HepG2 (cell line): ENCODE measurements around the gene OTUD4. TPM values are rescaled to one million over a fixed set of nuclear protein-coding genes. Genes with fewer than 3 reads are reported as not detected.

Experiments used
- ATAC-seq: fragments of 200-7000 bp; cut with Tn5 transposase; 3 replicates; pipeline ENCODE4 v1.9.1; 2020; ENCODE audit warnings: mild to moderate bottlenecking, moderate library complexity
- BruUV-seq: library from RNA; stranded (reverse); fragments of 400-500 nt; replicated peaks from 2 replicates; lab custom pipeline; 2021; lab: Mats Ljungman, UMichigan
- CTCF ChIA-PET: fragments of 300-600 bp; formaldehyde crosslinking; extraction: SDS; loops from one replicate; lab custom pipeline; 2021; ENCODE audit warnings: low total read pairs, inconsistent platforms, low intra/inter-chr PET ratio; lab: Yijun Ruan, JAX
- POLR2A ChIA-PET: fragments of 350-600 bp; sonication (Branson Sonifier 250); formaldehyde crosslinking; loops from one replicate; lab custom pipeline; 2020; ENCODE audit warnings: antibody characterized with exemption, inconsistent platforms; lab: Yijun Ruan, JAX
- DNase-seq: peaks from one replicate; pipeline ENCODE4 v3.0.0-alpha.2; 2015; ENCODE audit warnings: low spot score
- FAIRE-seq: peaks from 3 replicates; lab custom pipeline; 2011; peaks lifted over from hg19 to GRCh38; lab: Jason Lieb, UNC
- H2AFZ ChIP-seq: one replicate; pipeline ENCODE4 v1.6.1; 2011; ENCODE audit warnings: low read length, inconsistent platforms
- H3K27ac ChIP-seq: fragments of 300-600 bp; 3 replicates; pipeline ENCODE4 v1.8.0; 2011; ENCODE audit warnings: mixed run types, mild to moderate bottlenecking, mixed read lengths, low read length, inconsistent platforms; ENCODE audit not compliant: insufficient read depth; ENCODE audit errors: extremely low read length
- H3K27me3 ChIP-seq, 2 experiments: fragments of 200-600 bp in 1 of 2; 2 replicates in 1 of 2; 3 replicates in 1 of 2; pipeline versions ENCODE4 v1.6.0 to v1.8.0; 2011; ENCODE audit warnings: low read length in 2 of 2, mild to moderate bottlenecking in 2 of 2, moderate library complexity in 2 of 2, inconsistent platforms in 1 of 2; ENCODE audit not compliant: insufficient read depth in 2 of 2, control insufficient read depth in 1 of 2
- H3K36me3 ChIP-seq, 2 experiments: fragments of 200-600 bp in 1 of 2; replicated peaks in 1 of 2; 2 replicates in 1 of 2; 3 replicates in 1 of 2; pipeline versions ENCODE4 v1.5.1 to v1.8.0; 2011; ENCODE audit warnings: low read length in 2 of 2, inconsistent platforms in 1 of 2; ENCODE audit not compliant: insufficient read depth in 2 of 2, control insufficient read depth in 1 of 2
- H3K4me1 ChIP-seq: 2 replicates; pipeline ENCODE4 v1.5.1; 2012; ENCODE audit warnings: low read length, inconsistent platforms; ENCODE audit not compliant: insufficient read depth
- H3K4me2 ChIP-seq: 2 replicates; pipeline ENCODE4 v1.6.0; 2011; ENCODE audit warnings: low read depth, low read length, inconsistent platforms
- H3K4me3 ChIP-seq, 3 experiments: fragments of 200-600 bp in 1 of 3; sonication (generic), shearing (Covaris generic) in 1 of 3; replicated peaks in 1 of 3; 2 replicates each; pipeline ENCODE4 v1.5.1; 2011 to 2016; ENCODE audit warnings: low read length in 3 of 3, inconsistent platforms in 2 of 3, low read depth in 2 of 3, mild to moderate bottlenecking in 2 of 3, control low read depth in 1 of 3, mixed read lengths in 1 of 3; ENCODE audit not compliant: insufficient read depth in 1 of 3
- H3K79me2 ChIP-seq: one replicate; pipeline ENCODE4 v1.6.1; 2011; ENCODE audit warnings: low read length, inconsistent platforms; ENCODE audit not compliant: insufficient read depth
- H3K9ac ChIP-seq: 2 replicates; pipeline ENCODE4 v1.6.0; 2011; ENCODE audit warnings: mild to moderate bottlenecking, low read depth, low read length, inconsistent platforms; ENCODE audit not compliant: insufficient read depth
- H3K9me3 ChIP-seq: 2 replicates; pipeline ENCODE4 v1.5.1; 2012; ENCODE audit warnings: mild to moderate bottlenecking, low read length
- H4K20me1 ChIP-seq: 2 replicates; pipeline ENCODE4 v1.6.0; 2011; ENCODE audit warnings: inconsistent platforms, mild to moderate bottlenecking, low read length, moderate library complexity; ENCODE audit not compliant: insufficient read depth
- SMARCE1 ChIP-seq: fragments of 450-650 bp; IDR thresholded peaks from 2 replicates; pipeline ENCODE4 v1.6.1; 2017; ENCODE audit warnings: borderline replicate concordance
- ZBTB33 ChIP-seq: sonication (generic); formaldehyde crosslinking; IDR thresholded peaks from 2 replicates; pipeline ENCODE4 v1.4.0; 2020; ENCODE audit warnings: missing genetic modification reagents
- ZKSCAN8 ChIP-seq: IDR thresholded peaks from 2 replicates; pipeline ENCODE4 v1.6.1; 2016; ENCODE audit warnings: borderline replicate concordance, missing genetic modification reagents, missing compliant biosample characterization
- ZNF446 ChIP-seq: sonication (generic); formaldehyde crosslinking; IDR thresholded peaks from 2 replicates; pipeline ENCODE4 v1.5.0; 2020; ENCODE audit warnings: mild to moderate bottlenecking, missing genetic modification reagents
- ZNF713 ChIP-seq: sonication (generic); formaldehyde crosslinking; IDR thresholded peaks from 2 replicates; pipeline ENCODE4 v1.4.0; 2020; ENCODE audit warnings: mild to moderate bottlenecking, missing genetic modification reagents
- ZNF800 ChIP-seq: sonication (generic); formaldehyde crosslinking; IDR thresholded peaks from 2 replicates; pipeline ENCODE4 v1.4.0; 2020; ENCODE audit warnings: missing genetic modification reagents
- ZNF83 ChIP-seq: sonication (generic); formaldehyde crosslinking; IDR thresholded peaks from 2 replicates; pipeline ENCODE4 v1.4.0; 2020; ENCODE audit warnings: missing genetic modification reagents, mild to moderate bottlenecking, borderline replicate concordance
- WGBS: methylation state at CpG from one replicate; pipeline ENCODE4 v1.1.6; 2017; ENCODE audit warnings: low lambda C conversion rate; 5-methylcytosine and 5-hydroxymethylcytosine counted together
- in situ Hi-C: cut with HindIII; loops from 2 replicates; pipeline ENCODE4 v1.10.0; 2017; ENCODE audit warnings: low pct_unique_long_range_greater_than_20kb; ENCODE audit not compliant: extremely low pct_ligation_motif_present
- intact Hi-C: fragments of 100-400 bp; cut with micrococcal nuclease; formaldehyde crosslinking; loops from one replicate; pipeline ENCODE4 v1.10.0; 2022; ENCODE audit not compliant: unreplicated experiment
- polyA plus RNA-seq, 8 experiments: library from polyadenylated mRNA; depleted of rRNA in 3 of 8; stranded (reverse) in 7 of 8; unstranded in 1 of 8; fragments of >200 nt; fragmentation: Illumina TruSeq in 4 of 8; extraction: Trizol in 4 of 8; gene quantifications; 2 replicates each; pipeline versions ENCODE4 v1.2.1 to v1.2.3, GENCODE V29; 2011 to 2016; ENCODE audit warnings: low read depth in 4 of 8, missing spikeins in 1 of 8, mixed read lengths in 1 of 8; ENCODE audit not compliant: insufficient read depth in 1 of 8
- total RNA-seq, 5 experiments: library from RNA; depleted of rRNA; stranded (reverse); fragments of >200 nt; fragmentation: Illumina TruSeq; extraction: Trizol; gene quantifications; 2 replicates each; pipeline ENCODE4 v1.2.3, GENCODE V29; 2016; ENCODE audit warnings: low read depth in 1 of 5

Gene OTUD4
- total and polyA plus RNA-seq, 2 of the 13 experiments (the other 11 are each of a cell fraction or from before 2014, with no cell fraction given), result 16.1 to 18.0 TPM

- ATAC-seq, result no peak
- intact Hi-C loops (no loop called here), in situ Hi-C loops (no loop called here)
- DNase-seq, result no peak
- Histone ChIP-seq H3K4me1 (no peaks in the 10 kb centered on the region), H3K27me3 (no peaks in the 10 kb centered on the region; a peak in 1 of 5 replicates), H3K4me3 (no peak overlapping the region), H4K20me1 (no peaks in the 10 kb centered on the region), H3K36me3 (no peaks in the 10 kb centered on the region), H3K27ac (no peak overlapping the region), H3K79me2 (no peaks in the 10 kb centered on the region), H3K9ac (no peak overlapping the region), H2AFZ (no peak overlapping the region), H3K9me3 (no peaks in the 10 kb centered on the region), H3K4me2 (no peak overlapping the region)
- ChIA-PET POLR2A (no interaction called here), CTCF (no interaction called here)
- no TSS peak for BruUV-seq
- WGBS, result 64% methylated on average over 3 of the region's 3 CpGs
- TF ChIP-seq ZKSCAN8 (CRISPR knock-in tag) (no peak), SMARCE1 (no peak), ZNF83 (no peak), ZNF713 (CRISPR knock-in tag) (no peak), ZNF800 (CRISPR knock-in tag) (no peak), ZNF446 (CRISPR knock-in tag) (no peak), ZBTB33 (CRISPR knock-in tag) (no peak)
- FAIRE-seq, result no peak
Measured at GRCh38 chr4:145189981-145190380, 9.6 kb upstream of the OTUD4 start.
